Measurements from ENCODE around the gene CYTH3. TPM values are rescaled to one million over a fixed set of nuclear protein-coding genes. Genes with fewer than 3 reads are reported as not detected.

The CYTH3 gene
- total and polyA plus RNA-seq, 2 of the 13 experiments (the other 11 are each of a cell fraction or from before 2014, with no cell fraction given): 3.1 to 3.8 TPM

DNA sequence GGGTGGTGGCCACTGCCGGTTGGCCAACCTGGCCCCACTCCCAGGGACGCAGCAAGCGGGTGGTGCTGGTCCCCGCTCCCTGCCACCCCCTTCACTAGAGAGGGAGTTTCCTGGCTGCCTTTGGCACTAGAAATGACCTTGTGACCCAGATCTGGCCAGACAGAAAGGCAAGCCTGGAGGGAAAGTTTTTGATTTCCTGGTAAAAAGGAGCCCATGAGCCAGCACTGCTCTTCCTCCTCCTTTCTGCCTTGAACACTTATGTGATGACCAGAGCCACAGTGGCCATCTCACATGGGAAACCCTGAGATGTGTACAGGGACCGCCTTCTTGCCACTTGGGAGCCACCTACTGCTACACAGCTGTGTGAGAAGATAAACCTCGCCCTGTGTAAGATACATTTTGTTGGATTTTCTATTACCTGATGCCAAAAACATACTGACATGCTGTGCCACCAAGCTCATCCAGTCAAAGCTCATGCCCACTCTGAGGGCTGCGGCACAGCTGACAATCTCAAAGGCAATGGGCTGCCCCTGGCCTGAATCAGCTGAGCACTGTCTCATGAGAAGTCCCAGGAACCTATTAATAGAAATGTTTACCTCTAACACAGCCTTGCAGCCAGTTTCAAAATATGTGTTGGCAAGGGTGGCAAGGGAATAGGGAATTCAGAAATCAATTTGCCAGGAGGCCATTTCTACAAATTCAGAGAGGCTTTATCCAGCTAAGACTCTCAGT, 94.0 kb downstream of the CYTH3 start:
- intact Hi-C loops (cut with micrococcal nuclease; ENCODE audit: unreplicated experiment): no loop called here
- Histone ChIP-seq H2AFZ (ENCODE audit: low read length) (no peak overlapping the region), H3K4me3 (replicated peaks in 1 of 3; ENCODE audit: insufficient read depth in 1 of 3, low read depth in 2 of 3, low read length in 3 of 3) (no peak overlapping the region), H3K27ac (ENCODE audit: extremely low read length, insufficient read depth, low read length) (no peak overlapping the region), H3K4me2 (ENCODE audit: low read depth, low read length) (no peak overlapping the region), H3K27me3 (ENCODE audit: control insufficient read depth in 1 of 2, insufficient read depth in 2 of 2, low read length in 2 of 2) (no peaks in the 10 kb centered on the region), H4K20me1 (ENCODE audit: insufficient read depth, low read length) (no peaks in the 10 kb centered on the region), H3K4me1 (ENCODE audit: insufficient read depth, low read length) (no peaks in the 10 kb centered on the region), H3K9me3 (ENCODE audit: low read length) (no peaks in the 10 kb centered on the region), H3K9ac (ENCODE audit: insufficient read depth, low read depth, low read length) (no peak overlapping the region), H3K36me3 (replicated peaks in 1 of 2; ENCODE audit: control insufficient read depth in 1 of 2, insufficient read depth in 2 of 2, low read length in 2 of 2) (no peaks in the 10 kb centered on the region), H3K79me2 (ENCODE audit: insufficient read depth, low read length) (no peaks in the 10 kb centered on the region)
- FAIRE-seq: no peak
- CTCF ChIA-PET (ENCODE audit: low intra/inter-chr PET ratio, low total read pairs): no interaction called here
- BruUV-seq (replicated peaks): no TSS peak
- DNase-seq (ENCODE audit: low spot score): no peak
- 90% methylated on average over 5 of the region's 7 CpGs for WGBS (ENCODE audit: low lambda C conversion rate)
- in situ Hi-C loops (cut with HindIII; ENCODE audit: extremely low pct_ligation_motif_present, low pct_unique_long_range_greater_than_20kb): no loop called here
- POLR2A ChIA-PET: no interaction called here
- no peak for ATAC-seq
- TF ChIP-seq, protein P1, sequence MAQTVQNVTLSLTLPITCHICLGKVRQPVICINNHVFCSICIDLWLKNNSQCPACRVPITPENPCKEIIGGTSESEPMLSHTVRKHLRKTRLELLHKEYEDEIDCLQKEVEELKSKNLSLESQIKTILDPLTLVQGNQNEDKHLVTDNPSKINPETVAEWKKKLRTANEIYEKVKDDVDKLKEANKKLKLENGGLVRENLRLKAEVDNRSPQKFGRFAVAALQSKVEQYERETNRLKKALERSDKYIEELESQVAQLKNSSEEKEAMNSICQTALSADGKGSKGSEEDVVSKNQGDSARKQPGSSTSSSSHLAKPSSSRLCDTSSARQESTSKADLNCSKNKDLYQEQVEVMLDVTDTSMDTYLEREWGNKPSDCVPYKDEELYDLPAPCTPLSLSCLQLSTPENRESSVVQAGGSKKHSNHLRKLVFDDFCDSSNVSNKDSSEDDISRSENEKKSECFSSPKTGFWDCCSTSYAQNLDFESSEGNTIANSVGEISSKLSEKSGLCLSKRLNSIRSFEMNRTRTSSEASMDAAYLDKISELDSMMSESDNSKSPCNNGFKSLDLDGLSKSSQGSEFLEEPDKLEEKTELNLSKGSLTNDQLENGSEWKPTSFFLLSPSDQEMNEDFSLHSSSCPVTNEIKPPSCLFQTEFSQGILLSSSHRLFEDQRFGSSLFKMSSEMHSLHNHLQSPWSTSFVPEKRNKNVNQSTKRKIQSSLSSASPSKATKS (CRISPR knock-in tag; IDR thresholded peaks at IDR 0.05): no peak
- no peak for TF ChIP-seq ZNF282 (IDR thresholded peaks at IDR 0.05; ENCODE audit: partially characterized antibody)
- no peak for TF ChIP-seq PLRG1 (conservative IDR thresholded peaks at IDR 0.05)
- TF ChIP-seq, protein P2, sequence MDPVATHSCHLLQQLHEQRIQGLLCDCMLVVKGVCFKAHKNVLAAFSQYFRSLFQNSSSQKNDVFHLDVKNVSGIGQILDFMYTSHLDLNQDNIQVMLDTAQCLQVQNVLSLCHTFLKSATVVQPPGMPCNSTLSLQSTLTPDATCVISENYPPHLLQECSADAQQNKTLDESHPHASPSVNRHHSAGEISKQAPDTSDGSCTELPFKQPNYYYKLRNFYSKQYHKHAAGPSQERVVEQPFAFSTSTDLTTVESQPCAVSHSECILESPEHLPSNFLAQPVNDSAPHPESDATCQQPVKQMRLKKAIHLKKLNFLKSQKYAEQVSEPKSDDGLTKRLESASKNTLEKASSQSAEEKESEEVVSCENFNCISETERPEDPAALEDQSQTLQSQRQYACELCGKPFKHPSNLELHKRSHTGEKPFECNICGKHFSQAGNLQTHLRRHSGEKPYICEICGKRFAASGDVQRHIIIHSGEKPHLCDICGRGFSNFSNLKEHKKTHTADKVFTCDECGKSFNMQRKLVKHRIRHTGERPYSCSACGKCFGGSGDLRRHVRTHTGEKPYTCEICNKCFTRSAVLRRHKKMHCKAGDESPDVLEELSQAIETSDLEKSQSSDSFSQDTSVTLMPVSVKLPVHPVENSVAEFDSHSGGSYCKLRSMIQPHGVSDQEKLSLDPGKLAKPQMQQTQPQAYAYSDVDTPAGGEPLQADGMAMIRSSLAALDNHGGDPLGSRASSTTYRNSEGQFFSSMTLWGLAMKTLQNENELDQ (CRISPR knock-in tag; IDR thresholded peaks at IDR 0.05; ENCODE audit: borderline replicate concordance): no peak
- TF ChIP-seq ZNF589 (CRISPR knock-in tag; conservative IDR thresholded peaks at IDR 0.05): no peak
- no peak for TF ChIP-seq ZFP41 (CRISPR knock-in tag; IDR thresholded peaks at IDR 0.05; ENCODE audit: borderline replicate concordance)
- TF ChIP-seq ZSCAN22 (CRISPR knock-in tag; IDR thresholded peaks at IDR 0.05): no peak
- no peak for TF ChIP-seq EZH2 (conservative IDR thresholded peaks at IDR 0.05; ENCODE audit: low read depth, low read length)
- TF ChIP-seq ZNF160 (CRISPR knock-in tag; IDR thresholded peaks at IDR 0.05): no peak
- TF ChIP-seq TIGD3 (CRISPR knock-in tag; IDR thresholded peaks at IDR 0.05; ENCODE audit: borderline replicate concordance): no peak
- TF ChIP-seq, protein P3, sequence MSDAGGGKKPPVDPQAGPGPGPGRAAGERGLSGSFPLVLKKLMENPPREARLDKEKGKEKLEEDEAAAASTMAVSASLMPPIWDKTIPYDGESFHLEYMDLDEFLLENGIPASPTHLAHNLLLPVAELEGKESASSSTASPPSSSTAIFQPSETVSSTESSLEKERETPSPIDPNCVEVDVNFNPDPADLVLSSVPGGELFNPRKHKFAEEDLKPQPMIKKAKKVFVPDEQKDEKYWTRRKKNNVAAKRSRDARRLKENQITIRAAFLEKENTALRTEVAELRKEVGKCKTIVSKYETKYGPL (CRISPR knock-in tag; IDR thresholded peaks at IDR 0.05): no peak
- TF ChIP-seq HOXA9 (CRISPR knock-in tag; IDR thresholded peaks at IDR 0.05; ENCODE audit: borderline replicate concordance): no peak
- TF ChIP-seq ZMAT5 (CRISPR knock-in tag; IDR thresholded peaks at IDR 0.05; ENCODE audit: borderline replicate concordance, low read depth): no peak
- TF ChIP-seq ZBTB7B (CRISPR knock-in tag; IDR thresholded peaks at IDR 0.05): no peak
